Stomach smooth muscle (tissue), 2 donors: Measurements from ENCODE around the gene GDPD3.

ENCODE experiments used
- H3K27ac ChIP-seq: one replicate; pipeline ENCODE4 v1.7.0; 2013; ENCODE audit warnings: mild to moderate bottlenecking, low read length, inconsistent platforms
- H3K27me3 ChIP-seq, 2 donors: one replicate each; pipeline ENCODE4 v1.7.0; 2013; ENCODE audit warnings: low read length in 2 of 2; ENCODE audit not compliant: insufficient read depth in 2 of 2, control insufficient read depth in 1 of 2
- H3K36me3 ChIP-seq, 2 donors: one replicate each; pipeline ENCODE4 v1.7.0; 2013; ENCODE audit warnings: low read length in 2 of 2; ENCODE audit not compliant: control insufficient read depth in 2 of 2, insufficient read depth in 2 of 2
- H3K4me1 ChIP-seq: one replicate; pipeline ENCODE4 v1.7.0; 2013; ENCODE audit warnings: low read length; ENCODE audit not compliant: control insufficient read depth, insufficient read depth
- H3K4me3 ChIP-seq, 2 donors: one replicate each; pipeline ENCODE4 v1.7.0; 2013; ENCODE audit warnings: low read length in 2 of 2
- H3K9ac ChIP-seq, 2 donors: one replicate each; pipeline ENCODE4 v1.7.0; 2013; ENCODE audit warnings: low read length in 2 of 2, mild to moderate bottlenecking in 1 of 2
- H3K9me3 ChIP-seq, 2 donors: one replicate each; pipeline ENCODE4 v1.7.0; 2013; ENCODE audit warnings: low read length in 2 of 2; ENCODE audit not compliant: control insufficient read depth in 2 of 2
- donor health status: healthy.
- donor health status: Pancreatic carcinoma.

The GDPD3 gene

GRCh38 chr16:30094541-30095165 lies 18.7 kb downstream of the GDPD3 start:
- Histone ChIP-seq H3K27ac (peak overlapping the region; percentile 88), H3K27me3 (no peaks in the 10 kb centered on the region), H3K4me1 (peaks cover 43% of the 10 kb centered on the region), H3K9me3 (no peaks in the 10 kb centered on the region), H3K36me3 (peaks cover 6 to 12% of the 10 kb centered on the region in 2 donors), H3K9ac (peak overlapping the region; percentile 87 to 90), H3K4me3 (peak overlapping the region; percentile 90 to 95)

GRCh38 chr16:30092373-30093010 lies 20.8 kb downstream of the GDPD3 start:
- Histone ChIP-seq H3K4me1 (peaks cover 43% of the 10 kb centered on the region), H3K4me3 (peak overlapping the region; percentile 53 to 79), H3K27me3 (no peaks in the 10 kb centered on the region), H3K27ac (peak overlapping the region; percentile 86), H3K36me3 (peaks cover 6 to 12% of the 10 kb centered on the region in 2 donors), H3K9ac (peak overlapping the region; percentile 50 to 69), H3K9me3 (no peaks in the 10 kb centered on the region)

- peaks cover 43% of the 10 kb centered on the region for H3K4me1 ChIP-seq
Measured at GRCh38 chr16:30091474-30092372, 21.6 kb downstream of the GDPD3 start, which contains the start of gene TBX6. TSS of gene TBX6 (minus strand) at chr16:30091924. CDS start at chr16:30091193, 731 bp downstream.

GRCh38 chr16:30090610-30091331 lies 22.6 kb downstream of the GDPD3 start:
- H3K4me1 ChIP-seq, result peaks cover 38% of the 10 kb centered on the region
- H3K27ac ChIP-seq, result peak overlapping the region; percentile 46
- H3K9me3 ChIP-seq, result no peaks in the 10 kb centered on the region
- H3K36me3 ChIP-seq, result peaks cover 6 to 12% of the 10 kb centered on the region in 2 donors
- no peak overlapping the region for H3K4me3 ChIP-seq
- H3K9ac ChIP-seq, result peak overlapping the region in 1 of 2 donors; percentile 63
- no peaks in the 10 kb centered on the region for H3K27me3 ChIP-seq

More at GRCh38 chr16:30091474-30092372, 21.6 kb downstream of the GDPD3 start, which contains the start of gene TBX6:
- H3K9ac ChIP-seq, result peak within 1 kb of the TSS; percentile 63 to 72
- peak within 1 kb of the TSS; percentile 57 to 79 for H3K4me3 ChIP-seq
- H3K27me3 ChIP-seq, result no peaks in the 10 kb centered on the region
- no peaks in the 10 kb centered on the region for H3K9me3 ChIP-seq
- H3K27ac ChIP-seq, result peak within 1 kb of the TSS; percentile 86
- H3K36me3 ChIP-seq, result peaks cover 6 to 12% of the 10 kb centered on the region in 2 donors

- no peak overlapping the region for H3K9ac ChIP-seq
- H3K4me1 ChIP-seq, result peaks cover 25% of the 10 kb centered on the region
- no peaks in the 10 kb centered on the region for H3K27me3 ChIP-seq
- H3K9me3 ChIP-seq, result no peaks in the 10 kb centered on the region
- H3K27ac ChIP-seq, result peak overlapping the region; percentile 24
- no peak overlapping the region for H3K4me3 ChIP-seq
- peaks cover 9 to 13% of the 10 kb centered on the region in 2 donors for H3K36me3 ChIP-seq
Measured at GRCh38 chr16:30088832-30089624, 24.3 kb downstream of the GDPD3 start.

GRCh38 chr16:30088237-30088831 lies 25.0 kb downstream of the GDPD3 start:
- peaks cover 25% of the 10 kb centered on the region for H3K4me1 ChIP-seq
- H3K9me3 ChIP-seq, result no peaks in the 10 kb centered on the region
- H3K9ac ChIP-seq, result no peak overlapping the region
- peak overlapping the region; percentile 24 for H3K27ac ChIP-seq
- no peaks in the 10 kb centered on the region for H3K27me3 ChIP-seq
- H3K36me3 ChIP-seq, result peaks cover 14 to 17% of the 10 kb centered on the region in 2 donors
- H3K4me3 ChIP-seq, result no peak overlapping the region

- Histone ChIP-seq H3K9ac (no peak overlapping the region), H3K9me3 (no peaks in the 10 kb centered on the region), H3K27ac (no peak overlapping the region), H3K4me1 (peaks cover 19% of the 10 kb centered on the region), H3K27me3 (no peaks in the 10 kb centered on the region), H3K36me3 (peaks cover 20 to 27% of the 10 kb centered on the region in 2 donors), H3K4me3 (no peak overlapping the region)
Measured at GRCh38 chr16:30087181-30087898, 26.0 kb downstream of the GDPD3 start.

GRCh38 chr16:30086291-30087140 lies 26.8 kb downstream of the GDPD3 start:
- H3K36me3 ChIP-seq, result peaks cover 23 to 31% of the 10 kb centered on the region in 2 donors

More at GRCh38 chr16:30086291-30087140, 26.8 kb downstream of the GDPD3 start:
- Histone ChIP-seq H3K4me3 (no peak overlapping the region), H3K9me3 (no peaks in the 10 kb centered on the region), H3K9ac (no peak overlapping the region), H3K27me3 (no peaks in the 10 kb centered on the region), H3K4me1 (peaks cover 12% of the 10 kb centered on the region), H3K27ac (no peak overlapping the region)
